DOHH2 (cell line): Measurements from ENCODE around the gene EML1.

ENCODE experiments used
- CTCF ChIP-seq: fragments of 200-600 bp; sonication (generic); IDR thresholded peaks from one replicate; pipeline ENCODE4 v1.5.1; 2014; ENCODE audit warnings: antibody characterized with exemption, mild to moderate bottlenecking, low read depth, low read length; ENCODE audit not compliant: poor library complexity, severe bottlenecking
- EZH2phosphoT487 ChIP-seq: fragments of 200-600 bp; sonication (generic); IDR thresholded peaks from 2 replicates; pipeline ENCODE4 v1.6.1; 2017; ENCODE audit warnings: borderline replicate concordance, mild to moderate bottlenecking, antibody characterized with exemption, low read length, moderate library complexity, mixed read lengths

DNA sequence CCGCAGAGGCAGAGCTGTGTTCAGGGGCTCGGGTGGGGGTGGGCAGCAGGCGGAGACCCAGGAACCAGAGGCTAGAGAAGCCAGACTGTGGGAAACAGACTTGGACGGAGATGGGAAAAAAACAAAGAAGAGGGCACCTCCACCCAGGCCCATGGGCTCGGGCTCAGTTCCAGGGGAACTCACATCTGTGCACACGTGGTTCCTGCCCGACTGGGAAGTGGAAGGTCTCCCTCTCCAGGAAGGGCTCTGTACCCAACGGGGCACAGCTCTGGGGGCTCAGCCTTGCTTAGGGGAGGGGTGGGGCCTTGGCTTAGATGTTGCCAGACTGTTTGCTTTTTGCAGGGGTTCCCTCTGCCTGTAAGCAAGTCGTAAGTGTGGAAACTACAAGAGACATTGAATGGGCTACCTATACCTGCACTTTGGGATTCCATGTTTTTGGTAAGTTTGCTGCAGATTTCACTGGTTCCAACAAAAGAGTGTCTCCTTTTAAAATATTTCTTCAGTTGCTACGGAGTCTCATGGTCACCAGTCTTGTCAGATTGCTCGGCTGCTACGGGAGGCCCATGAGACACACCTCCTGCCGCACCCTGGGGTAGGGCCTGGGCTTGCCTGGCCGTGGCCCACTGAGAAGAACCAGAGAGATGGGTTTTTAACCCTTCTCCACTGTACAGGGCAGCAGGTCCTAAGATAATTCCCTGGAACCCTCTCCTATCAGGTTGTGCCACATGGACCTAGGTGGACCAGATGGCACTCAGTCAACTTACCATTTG is 144.4 kb downstream of the EML1 start:
- TF ChIP-seq CTCF: no peak
- no peak for TF ChIP-seq EZH2phosphoT487
